GM19035 (cell line): ENCODE measurements around the gene ADAM12.
"Not testable (repeated sequence)": the region's sequence is repeated elsewhere in the genome, so short reads cannot be mapped to it uniquely, and the experiment has no call there.

Experiments used
- ATAC-seq: cut with Tn5 transposase; IDR thresholded peaks from one replicate; pipeline ENCODE4 v1.9.1; 2021; ENCODE audit not compliant: unreplicated experiment

The ADAM12 gene

DNA sequence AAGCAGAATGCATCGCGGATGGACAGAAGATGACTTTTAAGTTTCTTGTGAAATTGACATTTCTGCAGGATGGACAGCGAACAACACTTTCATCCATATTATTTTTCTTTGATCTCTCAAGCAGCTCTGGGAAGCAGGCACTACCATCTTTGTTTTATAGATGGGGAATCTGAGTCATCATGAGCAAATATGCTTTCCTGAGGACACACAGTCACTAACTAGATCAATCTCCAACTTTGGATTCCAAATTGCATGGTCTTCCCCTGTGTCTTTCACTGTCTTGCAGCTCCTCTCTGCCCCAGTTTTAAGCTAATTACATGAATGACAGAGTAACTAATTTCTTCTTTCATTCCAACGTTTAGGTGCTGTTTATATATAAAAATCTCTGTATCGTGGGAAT, 201.5 kb downstream of the ADAM12 start:
- no peak for ATAC-seq

DNA sequence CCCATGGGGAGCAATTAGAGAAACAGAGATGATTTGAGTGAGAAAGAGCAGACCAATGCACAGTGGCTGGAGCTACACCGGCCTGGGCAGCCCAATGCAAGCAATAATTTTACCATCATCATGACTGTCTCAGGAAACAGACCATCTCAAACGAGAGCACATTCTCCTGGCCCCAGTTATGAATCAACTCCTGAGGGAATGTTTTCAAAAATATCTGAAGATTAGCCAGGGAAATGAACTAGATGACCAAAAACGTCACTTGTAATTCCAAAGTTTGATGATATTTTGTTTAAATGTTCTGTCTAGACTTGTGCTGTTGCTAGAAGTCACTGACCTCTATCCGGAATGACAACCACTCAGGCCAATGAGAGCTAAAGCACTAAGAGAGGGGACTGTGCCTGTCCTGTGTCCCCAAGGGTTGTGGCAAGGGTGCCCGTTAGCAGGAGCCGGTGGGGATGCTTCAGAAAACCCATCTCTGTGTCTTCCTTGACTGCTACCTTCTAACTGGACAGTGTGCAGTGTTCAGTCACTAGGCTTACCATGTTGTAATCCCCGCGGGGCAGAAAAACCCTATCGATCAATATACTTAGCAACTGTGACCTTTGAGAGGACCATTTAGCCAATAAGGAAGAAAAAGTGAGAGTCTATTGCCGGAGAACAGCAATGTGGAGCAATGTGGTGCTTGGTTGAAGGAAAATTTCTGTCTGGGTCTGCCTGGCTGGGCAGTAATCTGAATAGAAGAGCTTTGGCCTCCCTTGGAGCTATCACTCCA, 202.4 kb downstream of the ADAM12 start:
- ATAC-seq, result no peak

DNA sequence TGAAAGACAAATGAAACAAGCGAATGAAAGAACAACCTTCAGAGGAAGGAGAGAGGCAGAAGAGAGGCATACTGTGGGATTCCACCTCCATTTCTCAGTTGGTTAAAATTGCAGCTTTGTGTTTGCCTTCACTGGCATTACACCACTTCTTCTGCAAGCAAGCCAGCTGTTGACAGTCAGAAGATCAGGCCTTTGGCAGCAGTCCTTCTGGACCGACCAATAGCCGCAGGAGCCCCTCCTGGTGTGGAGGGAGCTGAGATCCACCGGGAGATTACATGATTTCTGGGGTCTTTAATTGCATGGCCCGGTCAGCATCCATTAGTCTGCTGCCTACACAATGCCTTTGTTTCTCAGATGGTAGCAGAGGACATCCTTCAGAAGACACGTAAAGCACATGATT, 206.7 kb downstream of the ADAM12 start:
- ATAC-seq, result no peak

DNA sequence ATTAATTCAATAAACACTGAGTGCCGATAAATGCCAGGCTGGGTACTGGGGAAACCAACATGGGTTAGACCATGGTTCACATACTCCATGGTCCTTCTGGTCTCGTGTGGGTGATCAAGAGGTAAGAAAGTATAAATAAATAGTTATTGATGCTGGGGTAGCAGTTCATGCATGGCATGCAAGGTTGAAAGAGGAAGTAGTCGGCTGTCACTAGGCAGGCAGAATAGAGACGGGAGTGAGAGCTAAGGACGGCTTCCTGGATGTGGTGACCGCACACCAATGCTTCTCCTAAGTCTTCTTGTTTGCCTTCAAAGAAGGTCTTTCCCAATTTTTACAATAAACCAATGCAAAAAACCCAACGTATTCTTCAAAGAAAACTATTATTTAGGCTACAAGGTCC, 208.6 kb downstream of the ADAM12 start:
- no peak for ATAC-seq

DNA sequence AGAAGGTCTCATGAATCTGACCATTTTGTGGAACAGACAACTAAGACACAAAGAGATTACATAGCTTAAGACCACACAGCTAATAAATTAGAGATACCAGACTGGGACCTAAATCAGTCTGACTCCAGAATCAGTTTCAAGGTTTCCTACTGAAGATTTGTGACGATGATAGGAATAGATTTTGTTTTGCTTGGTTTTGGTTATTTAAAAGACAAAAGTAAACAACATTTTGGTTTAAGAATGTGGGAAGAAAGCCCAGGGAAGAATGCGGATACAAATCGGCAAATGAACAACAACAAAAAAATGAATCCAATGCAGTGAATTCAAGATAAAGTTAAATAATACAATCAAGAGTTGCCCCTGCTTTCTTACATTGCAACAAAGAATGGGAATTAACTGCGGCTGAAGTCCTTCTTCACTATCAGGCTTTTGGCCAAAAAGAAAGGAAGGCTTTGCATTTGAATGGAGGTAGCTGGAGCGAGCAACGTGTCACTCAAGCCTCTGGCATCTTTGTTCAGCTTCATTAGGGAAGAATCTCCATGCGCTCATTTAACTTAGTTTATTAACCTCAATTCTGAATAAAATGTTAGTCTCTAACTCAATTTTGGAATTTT, 210.8 kb downstream of the ADAM12 start:
- no peak for ATAC-seq

DNA sequence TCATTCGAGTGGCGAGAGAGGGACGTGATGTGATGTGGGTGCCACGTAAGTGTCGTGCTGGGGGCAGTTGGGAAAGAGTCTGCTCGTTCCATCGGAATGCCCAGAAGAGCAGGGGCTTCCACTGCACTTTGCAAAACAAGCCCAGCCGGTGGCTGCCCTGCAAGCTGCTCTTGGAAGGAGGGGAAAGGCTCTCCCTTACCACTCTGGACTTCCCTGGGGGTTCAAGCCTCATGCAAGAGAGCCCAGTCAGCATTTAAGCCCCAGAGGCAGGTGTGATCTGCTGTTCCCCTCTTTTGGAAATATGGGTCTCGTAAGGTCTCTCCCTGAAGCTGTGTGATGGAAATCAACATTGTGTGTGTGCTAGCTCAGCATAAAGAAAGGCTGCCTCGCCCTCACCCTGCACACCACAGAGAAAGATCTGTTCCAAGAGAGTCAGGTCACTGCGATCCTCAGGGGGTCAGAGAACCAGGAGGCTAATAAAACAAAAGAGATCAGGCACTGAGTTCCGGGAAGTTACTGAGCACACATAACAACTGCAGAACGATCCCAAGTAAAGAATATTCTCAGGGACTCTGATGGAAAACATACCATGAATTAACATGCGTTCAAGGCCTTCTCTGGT, 212.5 kb downstream of the ADAM12 start:
- no peak for ATAC-seq

DNA sequence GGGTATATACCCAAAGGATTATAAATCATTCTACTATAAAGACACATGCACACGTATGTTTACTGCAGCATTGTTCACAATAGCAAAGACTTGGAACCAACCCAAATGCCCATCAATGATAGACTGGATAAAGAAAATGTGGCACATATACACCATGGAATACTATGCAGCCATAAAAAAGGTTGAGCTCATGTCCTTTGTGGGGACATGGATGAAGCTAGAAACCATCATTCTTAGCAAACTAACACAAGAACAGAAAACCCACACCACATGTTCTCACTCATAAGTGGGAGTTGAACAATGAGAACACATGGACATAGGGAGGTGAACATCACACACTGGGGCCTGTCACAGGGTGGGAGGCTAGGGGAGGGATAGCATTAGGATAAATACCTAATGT, 215.5 kb downstream of the ADAM12 start:
- not testable (repeated sequence) for ATAC-seq

DNA sequence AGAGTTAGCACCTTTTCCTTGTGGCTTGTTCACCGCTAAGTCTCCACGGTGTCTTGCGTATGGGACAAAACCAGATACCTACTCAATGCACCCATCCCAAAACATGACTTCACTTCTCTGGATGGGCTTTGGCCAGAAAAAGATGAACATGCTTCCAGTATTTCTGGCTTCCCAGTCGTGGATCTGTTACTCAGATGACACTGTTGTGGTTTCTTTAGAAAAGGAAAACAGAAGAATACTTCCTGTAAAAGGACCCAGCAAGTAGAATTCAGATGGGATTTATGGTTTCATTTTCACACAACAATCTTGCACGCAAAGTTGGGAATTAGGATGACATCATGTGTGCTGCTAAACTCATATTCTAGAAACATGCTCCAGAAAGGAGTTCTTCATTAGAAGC, 216.7 kb downstream of the ADAM12 start:
- ATAC-seq, result no peak

DNA sequence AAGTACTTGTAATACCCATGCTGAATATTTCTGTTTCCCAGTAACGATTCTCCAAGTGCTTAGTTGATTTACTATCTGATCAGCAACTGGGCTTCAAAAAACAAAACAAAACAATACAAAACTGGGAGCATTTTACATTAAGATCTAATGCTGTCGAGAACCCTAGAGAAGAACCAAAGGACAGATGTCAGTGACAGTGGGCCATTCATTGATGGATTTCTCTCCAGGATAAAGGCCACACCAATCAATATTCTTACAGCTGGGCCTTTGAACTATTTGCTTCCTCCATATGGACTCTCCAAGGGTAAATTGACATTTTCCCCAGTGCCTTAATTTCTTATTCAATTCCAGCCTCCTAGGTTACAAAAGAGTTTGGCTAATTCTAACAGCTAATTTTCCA, 217.5 kb downstream of the ADAM12 start:
- no peak for ATAC-seq

DNA sequence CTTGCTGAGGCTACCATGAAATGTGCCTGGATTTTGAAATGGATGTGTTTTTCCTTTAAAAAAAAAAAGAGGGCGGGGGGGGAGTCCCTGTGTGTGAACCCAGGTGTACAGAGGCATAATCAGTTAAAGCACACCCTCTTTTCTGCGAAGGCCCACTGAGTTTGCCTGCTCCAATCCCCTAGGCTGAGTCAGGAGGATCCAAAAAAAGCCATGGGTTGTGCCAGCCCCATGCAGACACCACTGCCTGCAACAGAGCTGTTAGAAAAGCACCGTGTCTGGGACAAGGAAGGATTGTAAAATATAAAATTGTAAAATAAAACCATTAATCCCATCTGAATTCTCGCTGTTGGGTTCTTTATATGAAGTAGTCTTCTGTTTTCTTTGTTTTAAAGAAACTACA, 217.9 kb downstream of the ADAM12 start:
- no peak for ATAC-seq

DNA sequence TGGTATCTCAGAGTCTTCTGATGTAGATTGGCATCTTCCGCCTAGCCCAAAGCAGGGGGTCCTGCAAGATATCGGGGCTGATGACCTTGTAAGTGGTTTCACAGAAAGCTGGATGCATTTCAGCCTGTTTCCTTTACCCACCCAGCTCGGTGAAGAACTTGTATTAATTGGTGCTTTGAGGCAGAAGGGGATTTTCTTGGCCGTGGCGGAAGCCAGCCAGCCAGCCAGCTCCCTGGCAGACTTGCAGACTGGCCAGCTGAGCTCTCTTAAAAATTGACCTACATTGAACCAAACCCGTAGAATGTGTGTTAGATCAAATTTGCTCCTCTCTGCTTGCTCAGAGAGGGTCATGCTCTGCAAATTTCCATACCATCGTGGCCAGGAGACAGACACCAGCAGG, 218.4 kb downstream of the ADAM12 start:
- no peak for ATAC-seq

DNA sequence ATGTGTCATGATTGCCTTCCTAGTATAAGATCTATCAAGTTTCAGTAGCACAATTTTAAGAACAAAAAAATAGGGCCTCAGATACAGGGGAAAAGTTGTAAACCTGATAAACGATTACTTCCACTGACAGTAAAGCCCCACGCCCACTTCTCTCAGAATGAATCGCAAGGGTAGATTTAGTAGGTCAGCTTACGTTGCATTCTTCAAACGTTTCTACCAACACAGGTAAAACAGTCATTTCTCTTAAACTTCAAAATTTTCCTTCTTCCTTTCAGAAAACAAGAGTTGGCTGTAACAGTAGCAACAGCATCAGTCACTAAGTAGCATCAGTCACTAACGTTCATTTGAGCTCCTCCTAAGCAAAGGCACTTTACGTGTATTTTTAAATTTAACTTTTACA, 221.5 kb downstream of the ADAM12 start:
- no peak for ATAC-seq

DNA sequence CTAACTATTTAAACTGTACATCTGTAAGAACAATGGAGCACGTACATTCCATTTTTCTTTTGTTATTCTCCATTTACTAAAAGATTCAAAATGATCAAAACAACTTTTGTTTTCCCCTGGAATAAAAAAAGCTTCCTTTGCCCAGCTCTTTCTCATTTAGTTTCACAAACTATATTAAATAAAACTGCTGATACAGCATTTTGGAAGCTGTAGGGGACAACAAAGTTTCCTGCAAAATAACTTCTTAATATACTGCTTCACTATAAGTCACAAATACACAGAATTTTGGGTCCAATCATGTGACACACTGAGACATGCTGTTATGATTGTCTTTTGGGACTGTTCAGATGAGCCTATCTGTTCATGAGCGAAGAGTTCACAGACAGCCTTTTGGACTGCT, 222.4 kb downstream of the ADAM12 start:
- ATAC-seq, result no peak

DNA sequence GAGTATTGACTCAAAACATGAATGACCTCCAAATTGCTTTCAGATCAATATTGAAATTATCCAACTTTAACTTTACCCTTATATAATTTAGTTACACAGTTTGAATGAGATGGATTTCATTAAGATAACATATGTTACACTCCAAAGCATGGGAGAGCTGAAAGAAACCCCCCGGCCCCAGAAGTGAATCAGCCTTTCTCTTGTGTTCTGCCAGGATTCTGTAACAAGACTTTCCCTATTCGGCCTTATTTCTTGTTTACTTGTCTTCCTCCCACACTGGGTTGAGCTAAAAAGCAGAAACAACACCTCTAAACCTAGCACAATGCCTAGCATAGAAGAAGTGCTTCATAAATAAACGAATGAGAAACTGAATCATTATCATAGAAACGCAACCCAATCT, 224.8 kb downstream of the ADAM12 start:
- no peak for ATAC-seq

DNA sequence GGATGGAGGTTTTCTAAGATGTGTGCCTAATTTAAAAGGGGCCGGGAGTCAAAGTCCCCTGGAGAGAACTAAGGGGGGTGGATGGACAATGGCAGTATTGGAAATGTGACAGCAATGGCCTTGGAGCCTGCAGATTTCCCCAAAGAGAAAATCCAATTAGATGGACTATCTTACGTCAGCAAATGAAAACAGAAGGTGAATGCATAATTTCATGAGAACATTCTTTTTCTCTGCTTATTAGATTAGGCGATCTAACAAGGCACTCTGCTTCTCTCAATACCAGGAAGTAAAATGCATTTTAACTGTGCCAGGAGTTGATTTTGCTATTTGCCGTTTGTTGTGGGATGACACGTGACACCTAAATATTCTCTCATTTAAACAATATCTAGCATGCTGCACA, 226.6 kb downstream of the ADAM12 start:
- ATAC-seq, result no peak

DNA sequence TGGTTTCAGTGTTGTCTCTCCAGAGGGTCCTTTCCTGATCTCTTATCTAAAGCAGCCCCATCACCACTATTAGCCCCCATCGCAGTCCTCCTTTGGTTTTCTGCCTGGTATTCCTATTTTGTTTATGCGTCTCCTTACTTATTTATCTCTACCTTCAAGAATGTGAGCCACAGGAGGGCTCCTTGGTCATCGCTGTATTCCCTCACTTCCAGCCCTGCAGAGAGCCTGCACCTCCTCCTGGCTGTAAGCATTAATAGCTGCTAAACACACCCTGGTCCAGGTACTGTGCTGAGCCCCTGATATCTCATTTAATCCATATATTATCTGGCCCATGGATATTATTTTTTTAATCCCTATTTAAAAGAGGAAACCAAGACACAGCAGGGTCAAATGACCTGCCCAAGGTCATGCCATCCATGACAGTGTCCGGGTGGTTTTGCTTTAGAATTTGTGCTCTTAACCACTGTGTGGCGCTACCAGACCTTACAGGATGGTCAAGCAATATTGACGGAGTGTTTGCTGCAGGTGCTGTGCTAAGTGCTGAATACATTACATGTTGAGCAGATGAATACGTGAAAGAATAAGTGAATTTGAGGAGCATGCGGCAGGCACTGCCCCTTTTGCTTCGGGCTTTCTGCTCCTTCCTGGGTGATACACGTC, 227.2 kb downstream of the ADAM12 start:
- ATAC-seq, result no peak

DNA sequence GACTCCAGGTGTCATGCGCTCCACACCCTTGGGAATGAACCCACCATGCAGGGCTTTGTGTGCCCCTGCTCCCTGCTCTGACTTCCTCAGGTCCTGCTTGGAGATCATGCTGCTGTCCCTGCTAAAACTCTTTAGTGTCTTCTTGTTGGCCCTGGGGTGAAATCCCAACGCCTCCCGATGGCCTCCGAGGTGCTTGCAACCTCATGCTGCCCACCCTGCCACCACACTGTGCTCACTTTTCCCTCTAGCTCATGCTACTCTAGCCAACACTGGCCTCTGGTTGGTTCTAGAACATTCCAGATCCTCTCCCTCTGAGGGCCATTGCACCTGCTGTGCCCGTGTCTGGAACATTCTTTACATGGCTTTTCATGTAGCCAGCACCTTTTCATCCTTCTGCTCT, 227.7 kb downstream of the ADAM12 start:
- no peak for ATAC-seq

DNA sequence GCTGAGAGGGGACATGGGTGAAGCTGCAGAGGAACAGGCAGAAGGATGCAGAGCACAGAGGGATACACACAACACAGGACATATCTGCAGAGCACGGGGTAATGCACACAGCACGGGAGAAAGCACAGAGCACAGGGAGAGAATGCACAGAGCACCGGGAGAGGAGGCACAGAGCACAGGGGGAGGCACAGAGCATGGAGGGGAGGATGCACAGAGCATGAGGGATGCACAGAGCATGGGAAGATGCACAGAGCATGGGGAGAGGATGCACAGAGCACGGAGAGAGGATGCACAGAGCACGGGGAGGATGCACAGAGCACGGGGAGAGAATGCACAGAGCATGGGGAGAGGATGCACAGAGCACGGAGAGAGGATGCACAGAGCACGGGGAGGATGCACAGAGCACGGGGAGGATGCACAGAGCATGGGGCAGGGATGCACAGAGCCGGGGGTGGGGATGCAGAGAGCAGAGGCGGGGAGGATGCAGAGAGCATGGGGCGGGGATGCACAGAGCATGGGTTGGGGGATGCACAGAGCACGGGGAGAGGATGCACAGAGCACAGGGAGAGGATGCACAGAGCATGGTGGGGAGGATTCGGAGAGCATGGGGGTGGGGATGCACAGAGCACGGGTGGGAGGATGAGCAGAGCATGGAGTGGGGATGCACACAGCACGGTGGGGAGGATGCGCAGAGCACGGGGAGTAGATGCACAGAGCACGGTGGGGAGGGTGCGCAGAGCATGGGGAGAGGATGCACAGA, 230.0 kb downstream of the ADAM12 start:
- ATAC-seq, result no peak

DNA sequence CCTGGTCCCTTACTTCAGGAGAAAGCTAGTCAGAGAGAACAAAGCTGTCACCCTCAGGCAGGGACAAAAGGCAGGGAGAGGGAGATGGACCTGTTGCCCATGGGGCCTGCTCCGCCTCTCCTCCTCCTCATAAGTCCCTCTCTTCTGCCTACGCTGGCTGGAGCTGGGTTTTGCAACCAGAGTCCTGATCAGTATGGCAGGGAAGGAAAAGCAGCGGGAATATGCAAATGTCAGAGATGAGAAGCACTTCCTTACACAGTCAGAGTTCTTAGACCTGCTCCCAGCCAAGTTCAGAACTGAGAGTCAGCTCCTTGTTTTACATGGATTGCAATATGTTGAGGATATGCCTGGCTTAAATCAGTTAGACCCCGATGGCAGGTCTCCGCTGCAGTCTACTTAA, 231.1 kb downstream of the ADAM12 start:
- ATAC-seq, result no peak

DNA sequence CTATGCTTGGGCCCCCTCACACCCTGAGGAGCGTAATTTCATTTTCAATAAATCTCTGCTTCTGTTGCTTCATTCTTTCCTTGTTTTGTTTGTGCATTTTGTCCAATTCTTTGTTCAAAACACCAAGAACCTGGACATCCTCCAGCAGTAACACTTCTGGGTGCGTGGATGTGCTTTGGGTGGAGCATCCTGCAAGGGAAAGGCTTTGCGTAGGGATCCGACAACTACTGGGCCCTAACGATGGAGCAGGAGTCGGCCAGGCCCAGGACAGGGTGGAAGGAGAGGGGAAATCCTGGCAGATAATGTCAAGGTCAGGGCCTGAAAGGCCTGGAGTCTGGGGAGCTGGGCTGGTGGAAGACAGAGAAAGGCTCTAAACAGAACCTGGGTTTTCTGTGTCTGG, 231.8 kb downstream of the ADAM12 start:
- ATAC-seq, result no peak

DNA sequence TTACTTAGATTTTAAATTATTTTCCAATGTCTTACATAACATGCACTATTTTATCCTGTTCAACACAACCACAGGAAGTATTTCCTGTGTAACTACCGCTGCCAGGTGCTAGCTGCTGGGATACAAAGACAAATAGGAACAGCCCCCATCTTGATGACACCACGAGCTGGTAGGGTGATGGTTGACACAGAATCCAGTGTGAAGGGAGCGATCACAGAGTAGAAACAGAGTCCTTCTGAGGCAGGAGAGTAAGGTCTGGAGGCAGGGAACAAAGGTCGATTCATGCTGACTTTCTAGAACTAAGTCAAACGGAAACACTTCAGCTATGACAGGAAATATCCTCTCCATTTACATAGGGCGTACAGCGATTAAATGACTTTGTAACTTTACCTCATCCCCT, 232.3 kb downstream of the ADAM12 start:
- no peak for ATAC-seq
